PC-9 (cell line): Measurements from ENCODE around the gene VWA5B2.

Experiments
- CTCF ChIP-seq: fragments of 200-600 bp; sonication (generic); conservative IDR thresholded peaks from 2 replicates; pipeline ENCODE4 v1.6.1; 2017; ENCODE audit warnings: mixed run types, antibody characterized with exemption, mild to moderate bottlenecking, moderate library complexity
- EZH2 ChIP-seq: fragments of 200-600 bp; sonication (generic); IDR thresholded peaks from 2 replicates; pipeline ENCODE4 v1.8.0; 2017; ENCODE audit warnings: antibody characterized with exemption, low read depth

- TF ChIP-seq CTCF (no peak), EZH2 (no peak)
Measured at GRCh38 chr3:184248454-184249411, 19.3 kb downstream of the VWA5B2 start, which contains the start of gene ALG3.
